HEK293 (cell line): ENCODE measurements around the gene UBASH3B.

Experiments
- CTCF ChIA-PET: fragments of 350-600 bp; formaldehyde crosslinking; extraction: SDS; loops from one replicate; lab custom pipeline; 2021; ENCODE audit warnings: antibody characterized with exemption; lab: Yijun Ruan, JAX
- POLR2A ChIA-PET: fragments of 300-600 bp; formaldehyde crosslinking; extraction: SDS; loops from one replicate; lab custom pipeline; 2020; ENCODE audit warnings: antibody characterized with exemption, inconsistent platforms; lab: Yijun Ruan, JAX
- H3K27ac ChIP-seq: fragments of 200-500 bp; sonication (Bioruptor generic); 2 replicates; pipeline ENCODE4 v1.5.1; 2014; ENCODE audit warnings: low read depth, low read length, control low read depth, inconsistent platforms; ENCODE audit errors: extremely low read depth
- H3K36me3 ChIP-seq, 2 experiments: fragments of 200-500 bp in 1 of 2; sonication (Bioruptor generic) in 1 of 2; 1 replicate in 1 of 2; 2 replicates in 1 of 2; pipeline ENCODE4 v1.5.1; 2014 to 2017; ENCODE audit warnings: inconsistent platforms in 2 of 2, low read length in 2 of 2; ENCODE audit not compliant: control insufficient read depth in 2 of 2, insufficient read depth in 1 of 2
- H3K4me1 ChIP-seq: fragments of 200-500 bp; sonication (Bioruptor generic); 2 replicates; pipeline ENCODE4 v1.5.1; 2014; ENCODE audit warnings: mild to moderate bottlenecking, low read length, inconsistent platforms; ENCODE audit not compliant: control insufficient read depth, insufficient read depth
- H3K4me3 ChIP-seq: 2 replicates; pipeline ENCODE4 v1.5.1; 2011; ENCODE audit warnings: low read depth, mild to moderate bottlenecking, control low read depth, low read length, moderate library complexity
- H3K9me3 ChIP-seq: fragments of 200-500 bp; sonication (Bioruptor generic); 2 replicates; pipeline ENCODE4 v1.5.1; 2014; ENCODE audit warnings: low read depth, low read length, inconsistent platforms; ENCODE audit not compliant: control insufficient read depth, insufficient read depth
- SALL2 ChIP-seq: fragments of 450-650 bp; formaldehyde crosslinking; IDR thresholded peaks from 2 replicates; pipeline ENCODE4 v1.5.0; 2017; ENCODE audit warnings: missing biosample characterization, mild to moderate bottlenecking, missing genetic modification characterization, borderline replicate concordance
- SETDB1 ChIP-seq: IDR thresholded peaks from one replicate; pipeline ENCODE4 v1.6.1; 2017; ENCODE audit warnings: mild to moderate bottlenecking, low read length, moderate library complexity, mixed read lengths; ENCODE audit not compliant: insufficient read length
- ZBTB20 ChIP-seq: fragments of 450-650 bp; formaldehyde crosslinking; IDR thresholded peaks from 2 replicates; pipeline ENCODE4 v1.5.1; 2016; ENCODE audit warnings: missing biosample characterization, missing genetic modification characterization
- ZNF10 ChIP-seq: fragments of 450-650 bp; formaldehyde crosslinking; IDR thresholded peaks from 2 replicates; pipeline ENCODE4 v1.5.1; 2017; ENCODE audit warnings: missing biosample characterization, missing genetic modification characterization
- ZNF202 ChIP-seq: fragments of 450-650 bp; formaldehyde crosslinking; IDR thresholded peaks from 2 replicates; pipeline ENCODE4 v1.5.1; 2016; ENCODE audit warnings: missing biosample characterization, missing genetic modification characterization, borderline replicate concordance
- ZNF23 ChIP-seq: fragments of 450-650 bp; formaldehyde crosslinking; IDR thresholded peaks from 2 replicates; pipeline ENCODE4 v1.5.1; 2016; ENCODE audit warnings: missing biosample characterization, missing genetic modification characterization, borderline replicate concordance
- ZNF280D ChIP-seq: fragments of 450-650 bp; formaldehyde crosslinking; IDR thresholded peaks from 2 replicates; pipeline ENCODE4 v1.5.1; 2016; ENCODE audit warnings: missing biosample characterization, missing genetic modification characterization
- ZNF514 ChIP-seq: fragments of 450-650 bp; formaldehyde crosslinking; IDR thresholded peaks from 2 replicates; pipeline ENCODE4 v1.5.1; 2016; ENCODE audit warnings: missing biosample characterization, missing genetic modification characterization
- ZNF624 ChIP-seq: fragments of 450-650 bp; formaldehyde crosslinking; IDR thresholded peaks from 2 replicates; pipeline ENCODE4 v1.5.1; 2017; ENCODE audit warnings: missing biosample characterization, missing genetic modification characterization
- ZNF626 ChIP-seq: fragments of 450-650 bp; sonication (Bioruptor Pico); formaldehyde crosslinking; IDR thresholded peaks from 2 replicates; pipeline ENCODE4 v1.5.1; 2018; ENCODE audit warnings: missing biosample characterization, missing genetic modification characterization, inconsistent platforms
- ZNF843 ChIP-seq: fragments of 450-650 bp; formaldehyde crosslinking; IDR thresholded peaks from 2 replicates; pipeline ENCODE4 v1.5.1; 2016; ENCODE audit warnings: missing biosample characterization, missing genetic modification characterization
- ZSCAN18 ChIP-seq: fragments of 450-650 bp; formaldehyde crosslinking; IDR thresholded peaks from 2 replicates; pipeline ENCODE4 v1.5.1; 2016; ENCODE audit warnings: missing biosample characterization, missing genetic modification characterization
- TF ChIP-seq, protein P1 (sequence below): fragments of 450-650 bp; IDR thresholded peaks from 2 replicates; pipeline ENCODE4 v1.5.1; 2018; ENCODE audit warnings: missing biosample characterization, missing genetic modification characterization
- TF ChIP-seq, protein P2 (sequence below): fragments of 450-650 bp; formaldehyde crosslinking; IDR thresholded peaks from 2 replicates; pipeline ENCODE4; 2016; ENCODE audit warnings: missing biosample characterization, missing genetic modification characterization

The UBASH3B gene

DNA sequence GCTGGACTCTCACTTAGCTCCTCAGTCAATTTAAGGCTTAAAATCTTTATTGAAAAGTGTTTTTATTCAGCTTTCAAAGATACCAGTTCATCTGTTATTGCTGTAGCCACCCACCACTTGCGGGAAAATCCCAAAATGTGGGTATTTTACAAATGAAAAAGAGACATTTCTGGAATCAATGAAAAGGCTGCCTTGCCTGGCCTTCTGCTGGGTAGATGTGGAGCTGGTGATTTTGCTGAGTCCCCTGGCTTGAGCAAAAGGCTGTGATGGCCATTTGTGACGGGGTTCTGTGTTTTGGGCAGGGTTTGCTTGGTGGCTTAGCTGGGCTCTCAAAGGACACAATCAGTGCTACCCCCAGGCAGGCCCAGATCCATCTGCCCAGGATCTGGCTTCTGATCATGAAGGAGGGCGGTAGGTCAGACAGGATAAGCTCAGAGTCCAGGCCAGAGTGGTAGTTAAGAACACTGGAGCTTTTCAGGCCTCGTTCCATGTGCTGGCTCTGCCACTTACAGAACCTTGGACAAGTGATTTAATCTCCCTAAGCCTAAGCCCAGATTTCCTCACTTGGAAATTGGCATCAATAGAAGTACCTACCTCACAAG lies 36.1 kb downstream of the UBASH3B start:
- Histone ChIP-seq H3K9me3 (no peaks in the 10 kb centered on the region), H3K4me3 (no peak overlapping the region), H3K27ac (no peak overlapping the region), H3K36me3 (no peaks in the 10 kb centered on the region)
- CTCF ChIA-PET, result interaction anchor here (1.0 kb wide), 1 partner anchor 162 kb away, joined by 3 read pairs; no protein-coding TSS in a partner anchor
- POLR2A ChIA-PET, result interaction anchor here (0.9 to 1.0 kb wide), 2 partner anchors 13 to 35 kb away, joined by 3 read pairs; no protein-coding TSS in a partner anchor
- TF ChIP-seq ZBTB20 (tag by site-specific recombination) (no peak), SALL2 (tag by site-specific recombination) (no peak), ZNF23 (tag by site-specific recombination) (no peak), ZNF10 (tag by site-specific recombination) (no peak), ZNF280D (tag by site-specific recombination) (no peak), ZNF624 (tag by site-specific recombination) (no peak), ZNF626 (tag by site-specific recombination) (no peak), SETDB1 (no peak)
- TF ChIP-seq, protein P1, sequence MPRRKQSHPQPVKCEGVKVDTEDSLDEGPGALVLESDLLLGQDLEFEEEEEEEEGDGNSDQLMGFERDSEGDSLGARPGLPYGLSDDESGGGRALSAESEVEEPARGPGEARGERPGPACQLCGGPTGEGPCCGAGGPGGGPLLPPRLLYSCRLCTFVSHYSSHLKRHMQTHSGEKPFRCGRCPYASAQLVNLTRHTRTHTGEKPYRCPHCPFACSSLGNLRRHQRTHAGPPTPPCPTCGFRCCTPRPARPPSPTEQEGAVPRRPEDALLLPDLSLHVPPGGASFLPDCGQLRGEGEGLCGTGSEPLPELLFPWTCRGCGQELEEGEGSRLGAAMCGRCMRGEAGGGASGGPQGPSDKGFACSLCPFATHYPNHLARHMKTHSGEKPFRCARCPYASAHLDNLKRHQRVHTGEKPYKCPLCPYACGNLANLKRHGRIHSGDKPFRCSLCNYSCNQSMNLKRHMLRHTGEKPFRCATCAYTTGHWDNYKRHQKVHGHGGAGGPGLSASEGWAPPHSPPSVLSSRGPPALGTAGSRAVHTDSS (tag by site-specific recombination), result no peak
- TF ChIP-seq, protein P2, sequence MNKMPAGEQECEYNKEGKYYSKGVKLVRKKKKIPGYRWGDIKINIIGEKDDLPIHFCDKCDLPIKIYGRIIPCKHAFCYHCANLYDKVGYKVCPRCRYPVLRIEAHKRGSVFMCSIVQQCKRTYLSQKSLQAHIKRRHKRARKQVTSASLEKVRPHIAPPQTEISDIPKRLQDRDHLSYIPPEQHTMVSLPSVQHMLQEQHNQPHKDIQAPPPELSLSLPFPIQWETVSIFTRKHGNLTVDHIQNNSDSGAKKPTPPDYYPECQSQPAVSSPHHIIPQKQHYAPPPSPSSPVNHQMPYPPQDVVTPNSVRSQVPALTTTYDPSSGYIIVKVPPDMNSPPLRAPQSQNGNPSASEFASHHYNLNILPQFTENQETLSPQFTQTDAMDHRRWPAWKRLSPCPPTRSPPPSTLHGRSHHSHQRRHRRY, result no peak
- TF ChIP-seq, all 188 proteins: peak for 0
- no peaks in the 10 kb centered on the region for H3K4me1 ChIP-seq

DNA sequence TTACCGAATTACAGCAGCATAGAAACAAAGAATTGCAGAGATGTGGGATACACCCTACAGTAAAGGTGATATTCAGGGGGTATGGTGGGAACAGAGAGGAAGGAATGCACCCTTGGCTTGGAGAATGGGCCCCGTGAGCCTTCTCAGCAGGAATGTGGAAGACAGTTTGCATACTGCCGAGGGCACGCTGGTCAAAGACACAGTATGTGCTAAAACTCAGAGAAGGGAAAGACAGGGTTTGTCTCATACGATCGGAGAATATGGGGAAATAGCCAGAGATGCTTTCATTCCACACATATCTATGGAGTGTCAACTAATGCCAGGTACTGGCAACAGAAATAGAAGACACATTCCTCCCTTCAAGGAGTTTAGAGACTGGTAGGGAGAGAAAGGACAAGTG lies 36.9 kb downstream of the UBASH3B start:
- ChIA-PET POLR2A (interaction anchor here (1.0 kb wide), 1 partner anchor 12 kb away, joined by 3 read pairs; no protein-coding TSS in a partner anchor), CTCF (interaction anchor here (0.5 to 1.0 kb wide), 2 partner anchors 161 to 330 kb away, joined by 3 read pairs; no protein-coding TSS in a partner anchor)
- no peak overlapping the region for H3K4me3 ChIP-seq
- H3K27ac ChIP-seq, result no peak overlapping the region
- no peaks in the 10 kb centered on the region for H3K36me3 ChIP-seq
- TF ChIP-seq ZNF202 (tag by site-specific recombination), result no peak
- no peak for TF ChIP-seq ZNF514 (tag by site-specific recombination)
- TF ChIP-seq ZSCAN18 (tag by site-specific recombination), result no peak
- no peak for TF ChIP-seq ZNF843 (tag by site-specific recombination)
- TF ChIP-seq, all 188 proteins: peak for 0
- Histone ChIP-seq H3K4me1 (no peaks in the 10 kb centered on the region), H3K9me3 (no peaks in the 10 kb centered on the region)
